ENCODE results near the gene PAPLN.

DNA sequence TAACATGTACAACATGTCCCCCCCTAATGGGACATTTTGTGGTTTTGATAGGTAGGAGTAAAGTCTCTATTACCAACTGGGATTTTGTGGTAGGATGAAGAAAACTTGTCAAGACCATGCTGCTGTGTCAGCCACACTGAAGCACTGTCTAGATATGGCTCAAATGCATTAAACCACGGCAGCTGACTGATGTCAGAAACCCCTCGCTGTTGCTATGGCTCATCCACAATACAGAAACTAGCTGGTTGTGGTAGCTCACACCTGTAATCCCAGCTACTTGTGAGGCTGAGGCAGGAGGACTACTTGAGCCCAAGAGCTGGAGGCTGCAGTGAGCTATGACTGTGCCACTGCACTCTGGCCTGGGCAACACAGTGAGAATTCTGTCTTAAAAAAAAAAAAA lies 40.1 kb downstream of the PAPLN start:
- no peak for TF ChIP-seq EZH2 (IDR thresholded peaks at IDR 0.05; ENCODE audit: borderline replicate concordance, low read length)
- TF ChIP-seq, protein P1, sequence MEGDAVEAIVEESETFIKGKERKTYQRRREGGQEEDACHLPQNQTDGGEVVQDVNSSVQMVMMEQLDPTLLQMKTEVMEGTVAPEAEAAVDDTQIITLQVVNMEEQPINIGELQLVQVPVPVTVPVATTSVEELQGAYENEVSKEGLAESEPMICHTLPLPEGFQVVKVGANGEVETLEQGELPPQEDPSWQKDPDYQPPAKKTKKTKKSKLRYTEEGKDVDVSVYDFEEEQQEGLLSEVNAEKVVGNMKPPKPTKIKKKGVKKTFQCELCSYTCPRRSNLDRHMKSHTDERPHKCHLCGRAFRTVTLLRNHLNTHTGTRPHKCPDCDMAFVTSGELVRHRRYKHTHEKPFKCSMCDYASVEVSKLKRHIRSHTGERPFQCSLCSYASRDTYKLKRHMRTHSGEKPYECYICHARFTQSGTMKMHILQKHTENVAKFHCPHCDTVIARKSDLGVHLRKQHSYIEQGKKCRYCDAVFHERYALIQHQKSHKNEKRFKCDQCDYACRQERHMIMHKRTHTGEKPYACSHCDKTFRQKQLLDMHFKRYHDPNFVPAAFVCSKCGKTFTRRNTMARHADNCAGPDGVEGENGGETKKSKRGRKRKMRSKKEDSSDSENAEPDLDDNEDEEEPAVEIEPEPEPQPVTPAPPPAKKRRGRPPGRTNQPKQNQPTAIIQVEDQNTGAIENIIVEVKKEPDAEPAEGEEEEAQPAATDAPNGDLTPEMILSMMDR (IDR thresholded peaks at IDR 0.05; ENCODE audit: low read length): no peak
